Ascending aorta (tissue), 2 donors: ENCODE results near the gene KIF26B. TPM values are rescaled to one million over a fixed set of nuclear protein-coding genes. Genes with fewer than 3 reads are reported as not detected.

Experiments
- DNase-seq, 2 donors: peaks; one replicate each; pipeline ENCODE4 v3.0.0-alpha.2; 2019; ENCODE audit warnings: low spot score in 2 of 2
- H3K27ac ChIP-seq, 2 donors: fragments of 200-600 bp; sonication (generic); one replicate each; pipeline ENCODE4 v1.5.1; 2016 to 2017; ENCODE audit warnings: mild to moderate bottlenecking in 1 of 2
- H3K27me3 ChIP-seq: fragments of 200-600 bp; sonication (generic); one replicate; pipeline ENCODE4 v1.5.1; 2017
- H3K36me3 ChIP-seq, 2 donors: fragments of 200-600 bp; sonication (generic); one replicate each; pipeline ENCODE4 v1.5.1; 2016
- H3K4me1 ChIP-seq, 2 donors: fragments of 200-600 bp; sonication (generic); one replicate each; pipeline ENCODE4 v1.5.1; 2016 to 2017; ENCODE audit warnings: mild to moderate bottlenecking in 1 of 2
- H3K4me3 ChIP-seq, 2 donors: fragments of 200-600 bp; sonication (generic); one replicate each; pipeline ENCODE4 v1.5.1; 2016 to 2017; ENCODE audit warnings: mild to moderate bottlenecking in 1 of 2
- H3K9me3 ChIP-seq, 2 donors: fragments of 200-600 bp; sonication (generic); one replicate each; pipeline ENCODE4 v1.5.1; 2016
- intact Hi-C: fragments of 100-400 bp; cut with DNase I; formaldehyde crosslinking; loops from one replicate; pipeline ENCODE4 v1.15.1; 2023
- total RNA-seq: library from RNA; depleted of rRNA; stranded (reverse); fragments of >200 nt; gene quantifications from one replicate; pipeline ENCODE4 v1.1.0, GENCODE V29; 2016
- TF ChIP-seq, protein P1 (sequence below), 3 experiments: fragments of 200-600 bp in 2 of 3; fragments of 450-650 bp in 1 of 3; sonication (generic) in 2 of 3; IDR thresholded peaks; one replicate each; pipeline ENCODE4 v1.5.1; 2016 to 2019; ENCODE audit warnings: antibody characterized with exemption in 3 of 3, mild to moderate bottlenecking in 1 of 3, moderate library complexity in 1 of 3

Gene KIF26B
- total RNA-seq, 1 donor from 2014 or later, result not detected

DNA sequence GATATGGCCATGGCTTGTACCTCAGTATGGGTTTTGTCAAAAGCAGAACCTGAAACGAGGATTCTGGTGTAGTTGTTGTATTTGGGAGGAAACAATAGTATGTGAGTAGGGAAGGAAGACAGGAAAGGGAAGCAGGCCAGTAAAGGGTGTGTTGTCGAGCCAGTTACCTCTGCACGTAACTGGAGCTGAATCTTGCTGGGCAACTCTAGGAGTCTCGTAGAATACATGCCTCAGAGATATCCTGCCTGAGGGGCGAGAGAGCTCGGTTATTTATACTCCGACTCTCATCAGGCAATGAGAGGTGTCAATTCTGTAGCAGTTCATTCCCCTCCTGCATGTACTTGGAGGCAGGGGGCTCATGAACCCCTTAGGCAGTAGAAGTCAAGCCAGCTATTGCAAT lies 45.9 kb upstream of the KIF26B start:
- Histone ChIP-seq H3K27ac (no peak overlapping the region), H3K4me1 (no peaks in the 10 kb centered on the region), H3K4me3 (no peak overlapping the region), H3K36me3 (no peaks in the 10 kb centered on the region), H3K27me3 (no peaks in the 10 kb centered on the region), H3K9me3 (no peaks in the 10 kb centered on the region)
- TF ChIP-seq, protein P1, sequence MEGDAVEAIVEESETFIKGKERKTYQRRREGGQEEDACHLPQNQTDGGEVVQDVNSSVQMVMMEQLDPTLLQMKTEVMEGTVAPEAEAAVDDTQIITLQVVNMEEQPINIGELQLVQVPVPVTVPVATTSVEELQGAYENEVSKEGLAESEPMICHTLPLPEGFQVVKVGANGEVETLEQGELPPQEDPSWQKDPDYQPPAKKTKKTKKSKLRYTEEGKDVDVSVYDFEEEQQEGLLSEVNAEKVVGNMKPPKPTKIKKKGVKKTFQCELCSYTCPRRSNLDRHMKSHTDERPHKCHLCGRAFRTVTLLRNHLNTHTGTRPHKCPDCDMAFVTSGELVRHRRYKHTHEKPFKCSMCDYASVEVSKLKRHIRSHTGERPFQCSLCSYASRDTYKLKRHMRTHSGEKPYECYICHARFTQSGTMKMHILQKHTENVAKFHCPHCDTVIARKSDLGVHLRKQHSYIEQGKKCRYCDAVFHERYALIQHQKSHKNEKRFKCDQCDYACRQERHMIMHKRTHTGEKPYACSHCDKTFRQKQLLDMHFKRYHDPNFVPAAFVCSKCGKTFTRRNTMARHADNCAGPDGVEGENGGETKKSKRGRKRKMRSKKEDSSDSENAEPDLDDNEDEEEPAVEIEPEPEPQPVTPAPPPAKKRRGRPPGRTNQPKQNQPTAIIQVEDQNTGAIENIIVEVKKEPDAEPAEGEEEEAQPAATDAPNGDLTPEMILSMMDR (IDR thresholded peaks at IDR 0.05), result no peak
- intact Hi-C loops, result no loop called here
- DNase-seq, result no peak

DNA sequence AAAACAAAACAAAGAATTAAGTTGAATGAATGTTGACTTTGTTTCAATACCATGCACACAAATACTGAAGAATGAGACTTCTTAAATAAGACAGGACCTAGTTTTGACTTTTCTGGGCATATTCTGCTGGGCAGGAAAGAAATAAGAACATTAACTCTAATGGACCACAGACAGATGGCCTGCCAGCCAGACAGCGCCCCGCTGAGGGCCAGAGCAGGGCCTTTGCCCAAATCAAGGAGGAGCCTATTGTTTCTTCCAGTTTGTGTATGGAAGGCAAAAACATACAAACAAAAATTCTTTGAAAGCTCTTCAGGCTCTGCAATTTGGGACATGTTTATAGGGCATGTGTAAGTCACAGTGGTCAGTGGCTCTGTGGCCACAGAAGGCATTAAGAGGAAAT lies 44.4 kb upstream of the KIF26B start:
- Histone ChIP-seq H3K4me1 (no peaks in the 10 kb centered on the region), H3K36me3 (no peaks in the 10 kb centered on the region), H3K27ac (no peak overlapping the region), H3K9me3 (no peaks in the 10 kb centered on the region), H3K4me3 (no peak overlapping the region), H3K27me3 (no peaks in the 10 kb centered on the region)
- TF ChIP-seq, protein P1 (IDR thresholded peaks at IDR 0.05), result no peak
- intact Hi-C loops, result no loop called here
- DNase-seq, result no peak

DNA sequence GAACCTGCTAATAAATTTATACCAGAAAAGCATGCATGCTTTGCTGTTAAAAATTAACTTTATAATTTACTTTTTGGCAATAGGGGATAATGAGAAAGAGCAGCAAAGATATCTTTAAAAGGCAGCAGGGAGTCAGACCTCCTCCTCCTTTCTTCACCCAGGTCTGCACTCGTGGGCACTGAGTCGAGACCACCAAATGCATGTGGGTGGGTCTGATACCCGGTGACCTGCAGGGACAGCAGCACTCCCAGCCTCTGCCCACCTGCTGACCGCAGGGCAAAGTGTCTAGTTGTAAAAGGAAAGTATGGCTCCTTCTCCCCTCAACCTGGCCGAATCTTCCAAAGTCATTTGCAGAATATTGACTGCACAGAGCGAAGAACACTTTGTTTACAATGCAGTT lies 43.7 kb upstream of the KIF26B start:
- no peaks in the 10 kb centered on the region for H3K27me3 ChIP-seq
- no peaks in the 10 kb centered on the region for H3K9me3 ChIP-seq
- TF ChIP-seq, protein P1 (IDR thresholded peaks at IDR 0.05), result no peak
- H3K27ac ChIP-seq, result no peak overlapping the region
- no peaks in the 10 kb centered on the region for H3K36me3 ChIP-seq
- no peaks in the 10 kb centered on the region for H3K4me1 ChIP-seq
- H3K4me3 ChIP-seq, result no peak overlapping the region
- no peak for DNase-seq
- intact Hi-C loops, result no loop called here

DNA sequence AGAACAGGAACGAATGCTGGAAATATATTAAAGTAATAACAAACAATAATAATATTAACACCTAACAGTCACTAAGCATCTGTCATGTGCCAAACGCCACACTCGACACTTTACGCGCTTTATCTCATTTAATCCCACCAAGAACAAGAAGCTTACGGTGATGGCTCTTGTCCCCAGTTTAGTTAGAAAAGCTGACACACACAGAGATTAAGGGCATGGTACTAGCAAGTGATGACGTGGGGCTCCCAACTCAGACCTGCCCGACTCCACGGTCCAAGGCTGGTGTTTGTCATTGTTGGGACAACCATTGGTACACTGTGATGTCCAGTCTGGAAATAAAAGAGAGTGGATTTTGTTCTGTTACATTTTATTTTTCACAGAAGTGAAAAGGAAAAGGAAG lies 41.1 kb upstream of the KIF26B start:
- Histone ChIP-seq H3K4me1 (no peaks in the 10 kb centered on the region), H3K4me3 (no peak overlapping the region), H3K27me3 (no peaks in the 10 kb centered on the region), H3K27ac (no peak overlapping the region), H3K36me3 (no peaks in the 10 kb centered on the region), H3K9me3 (no peaks in the 10 kb centered on the region)
- TF ChIP-seq, protein P1 (IDR thresholded peaks at IDR 0.05), result no peak
- intact Hi-C loops, result no loop called here
- DNase-seq, result no peak

DNA sequence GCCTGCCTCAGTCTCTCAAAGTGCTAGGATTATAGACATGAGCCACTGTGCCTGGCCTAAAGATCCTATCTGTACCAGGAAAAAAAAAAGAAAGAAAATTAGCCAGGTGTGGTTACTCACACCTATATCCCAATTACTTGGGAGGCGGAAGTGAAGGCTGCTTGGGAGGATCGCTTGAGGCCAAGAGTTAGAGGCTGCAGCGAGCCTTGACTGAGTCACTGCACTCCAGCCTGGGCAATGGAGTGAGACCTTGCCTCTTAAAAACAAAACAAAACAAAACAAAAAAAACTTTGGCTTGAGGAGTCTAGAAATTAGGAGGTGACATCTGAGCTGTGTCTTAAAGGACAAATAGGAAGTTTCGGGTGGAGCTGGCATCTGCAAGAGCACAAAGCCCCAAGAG lies 38.7 kb upstream of the KIF26B start:
- Histone ChIP-seq H3K4me3 (no peak overlapping the region), H3K36me3 (no peaks in the 10 kb centered on the region), H3K27me3 (no peaks in the 10 kb centered on the region), H3K27ac (no peak overlapping the region), H3K4me1 (no peaks in the 10 kb centered on the region), H3K9me3 (no peaks in the 10 kb centered on the region)
- intact Hi-C loops, result no loop called here
- DNase-seq, result no peak
- TF ChIP-seq, protein P1 (IDR thresholded peaks at IDR 0.05), result no peak

DNA sequence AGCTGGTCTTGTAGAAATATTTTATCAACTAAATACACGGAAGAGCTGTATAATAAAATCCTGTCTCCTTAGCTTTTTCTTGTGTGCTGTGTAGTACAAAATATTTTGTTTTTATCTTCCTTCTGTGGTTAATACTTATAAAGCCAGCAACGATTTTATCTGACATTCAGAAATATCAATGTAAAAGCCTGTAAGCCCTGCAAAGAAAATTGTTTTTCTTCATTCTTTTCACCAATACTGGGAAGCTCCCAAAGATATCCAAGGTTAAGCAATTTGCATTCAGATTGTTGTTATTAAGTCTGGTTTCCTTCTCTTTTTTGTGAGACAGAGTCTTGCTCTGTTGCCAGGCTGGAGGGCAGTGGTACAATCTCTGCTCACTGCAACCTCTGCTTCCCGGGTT lies 38.0 kb upstream of the KIF26B start:
- no peaks in the 10 kb centered on the region for H3K36me3 ChIP-seq
- TF ChIP-seq, protein P1 (IDR thresholded peaks at IDR 0.05), result no peak
- intact Hi-C loops, result no loop called here

More for the DNA sequence above, 38.0 kb upstream of the KIF26B start:
- H3K27me3 ChIP-seq, result no peaks in the 10 kb centered on the region
- no peak overlapping the region for H3K27ac ChIP-seq
- H3K4me1 ChIP-seq, result no peaks in the 10 kb centered on the region
- no peak overlapping the region for H3K4me3 ChIP-seq
- DNase-seq, result no peak
- H3K9me3 ChIP-seq, result no peaks in the 10 kb centered on the region
